Activated naive CD4-positive, alpha-beta T cell treated with anti-CD3 and anti-CD28 coated beads, Interleukin-2, amount 50 U/mL, for 16 hours (primary cell): ENCODE measurements around the gene SPOCK2.

Experiments used
- DNase-seq: peaks from one replicate; pipeline ENCODE4 v3.0.0-alpha.2; 2020

SPOCK2 gene

DNA sequence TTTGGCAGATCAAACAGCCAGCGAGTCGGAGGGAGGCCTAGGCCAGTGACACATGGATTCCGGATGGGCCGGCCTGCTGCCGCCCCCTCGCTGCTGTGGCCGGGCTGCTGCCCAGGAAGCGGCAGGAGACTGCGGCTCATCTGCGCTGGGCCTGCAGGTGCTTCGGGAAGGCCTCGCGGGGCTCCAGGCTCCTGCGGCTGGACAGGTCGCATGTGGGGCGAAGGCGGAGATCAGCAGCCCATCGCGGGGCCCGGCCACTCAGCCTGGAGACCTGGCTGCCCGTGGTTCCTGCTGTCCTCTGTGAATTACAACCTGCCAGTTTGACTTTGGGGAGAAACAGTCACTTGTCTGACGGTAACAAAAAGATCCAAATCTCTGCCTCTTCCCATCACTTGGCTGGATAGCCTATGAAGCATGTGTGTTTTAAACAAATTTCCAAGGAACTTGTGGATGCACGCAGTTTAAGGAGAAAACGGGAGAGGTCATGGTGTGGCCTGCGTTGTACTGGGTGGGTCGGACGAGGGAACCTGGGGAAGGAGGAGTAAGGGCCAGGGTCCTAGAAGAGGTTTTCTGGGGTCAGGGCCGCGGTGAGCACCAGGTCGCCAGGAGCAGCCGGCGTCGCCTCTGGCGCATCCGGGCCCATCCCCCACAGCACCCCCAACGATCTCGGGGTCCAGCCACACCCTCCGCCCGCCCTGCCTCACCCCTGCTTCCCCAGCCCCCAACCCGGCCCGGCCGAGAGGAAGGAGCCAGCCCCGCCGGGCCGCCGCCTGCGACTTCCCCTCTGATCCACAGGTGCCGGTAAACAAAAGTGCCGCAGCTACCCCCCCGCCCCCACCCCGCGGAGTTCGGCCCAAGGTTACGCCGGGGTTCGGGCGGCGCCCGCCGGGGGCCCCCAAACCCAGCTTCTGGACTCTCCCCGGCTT lies 1.6 kb downstream of the SPOCK2 start:
- DNase-seq, result peak; percentile 54

DNA sequence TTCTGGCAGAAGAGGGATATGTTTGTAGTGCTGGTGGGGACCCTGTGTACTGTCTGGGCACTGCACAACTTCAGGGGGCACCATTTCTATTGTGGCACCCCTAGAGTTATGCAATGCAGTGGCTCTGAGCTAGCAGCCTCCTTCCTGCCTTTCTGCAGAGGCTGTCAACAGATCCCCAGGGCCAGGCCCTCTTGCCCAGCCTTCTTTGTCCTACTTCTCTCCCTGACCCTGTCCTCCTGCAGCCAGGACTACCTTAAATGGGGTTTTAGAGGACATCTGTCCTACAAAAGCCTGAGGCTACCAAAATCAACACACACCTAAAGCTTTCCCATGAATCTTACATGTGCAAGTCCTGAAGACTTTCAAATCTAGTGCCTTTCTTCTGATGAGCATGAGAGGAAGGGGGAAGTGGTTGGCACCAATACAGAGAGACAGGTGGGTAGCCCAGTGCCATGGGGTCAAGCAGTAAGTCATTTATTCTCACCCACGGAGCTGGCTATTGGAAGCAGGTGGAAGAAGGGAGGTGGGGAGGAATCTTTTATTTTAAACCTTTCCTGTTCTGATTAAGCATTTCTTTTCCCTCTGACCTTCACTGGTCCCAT lies 2.4 kb downstream of the SPOCK2 start:
- no peak for DNase-seq

DNA sequence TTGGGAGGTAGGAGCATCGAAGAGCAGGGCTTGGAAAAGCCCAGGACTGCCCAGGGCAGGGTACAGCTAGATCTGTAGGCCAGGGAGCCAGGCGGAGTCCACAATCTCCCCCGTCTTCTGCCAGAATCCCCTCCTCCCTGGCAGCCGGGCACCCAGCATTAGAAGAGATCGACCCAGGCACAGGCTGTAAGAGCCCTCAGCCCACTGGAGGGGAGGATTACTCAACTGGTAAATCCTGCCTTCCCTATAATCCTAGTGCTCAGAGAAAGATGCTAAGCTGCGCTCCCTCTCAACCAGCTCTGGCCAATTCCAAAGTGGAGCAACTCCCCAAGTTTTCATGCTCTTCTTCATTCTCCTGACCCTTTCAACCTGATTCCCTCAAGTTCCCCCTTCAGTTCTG lies 3.2 kb downstream of the SPOCK2 start:
- DNase-seq, result no peak

DNA sequence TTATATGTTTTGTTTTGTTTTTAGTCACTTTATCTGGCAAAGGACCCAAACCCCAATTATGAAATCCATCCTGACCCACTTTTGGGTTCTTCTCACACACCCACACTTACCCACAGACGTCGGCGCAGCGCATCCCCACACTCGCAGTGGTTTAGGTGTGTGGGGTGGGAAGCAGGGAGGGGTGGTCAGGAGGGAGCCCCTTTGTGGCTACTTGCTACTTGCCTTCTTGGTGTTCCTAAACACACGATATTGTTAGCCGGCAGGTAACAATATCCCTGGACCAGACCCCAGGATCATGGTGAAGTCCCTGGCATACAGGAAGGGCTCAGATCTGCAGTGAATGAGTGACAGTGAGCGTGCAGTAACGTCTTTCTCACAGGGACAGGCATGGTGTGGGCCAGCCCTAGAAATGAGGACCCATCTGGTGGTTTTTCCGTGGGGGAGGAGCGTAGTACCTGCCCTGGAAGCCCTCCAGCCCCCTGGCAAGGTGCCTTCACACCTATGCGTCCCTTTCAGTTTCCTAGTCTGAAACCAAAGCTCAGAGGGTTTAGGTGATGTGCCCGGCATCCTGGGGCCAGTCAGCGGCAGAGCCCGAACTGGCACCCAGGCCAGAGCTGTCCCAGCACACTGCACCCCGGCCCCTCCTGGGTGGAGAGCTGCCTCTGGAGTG lies 4.4 kb downstream of the SPOCK2 start:
- DNase-seq, result peak; percentile 74

DNA sequence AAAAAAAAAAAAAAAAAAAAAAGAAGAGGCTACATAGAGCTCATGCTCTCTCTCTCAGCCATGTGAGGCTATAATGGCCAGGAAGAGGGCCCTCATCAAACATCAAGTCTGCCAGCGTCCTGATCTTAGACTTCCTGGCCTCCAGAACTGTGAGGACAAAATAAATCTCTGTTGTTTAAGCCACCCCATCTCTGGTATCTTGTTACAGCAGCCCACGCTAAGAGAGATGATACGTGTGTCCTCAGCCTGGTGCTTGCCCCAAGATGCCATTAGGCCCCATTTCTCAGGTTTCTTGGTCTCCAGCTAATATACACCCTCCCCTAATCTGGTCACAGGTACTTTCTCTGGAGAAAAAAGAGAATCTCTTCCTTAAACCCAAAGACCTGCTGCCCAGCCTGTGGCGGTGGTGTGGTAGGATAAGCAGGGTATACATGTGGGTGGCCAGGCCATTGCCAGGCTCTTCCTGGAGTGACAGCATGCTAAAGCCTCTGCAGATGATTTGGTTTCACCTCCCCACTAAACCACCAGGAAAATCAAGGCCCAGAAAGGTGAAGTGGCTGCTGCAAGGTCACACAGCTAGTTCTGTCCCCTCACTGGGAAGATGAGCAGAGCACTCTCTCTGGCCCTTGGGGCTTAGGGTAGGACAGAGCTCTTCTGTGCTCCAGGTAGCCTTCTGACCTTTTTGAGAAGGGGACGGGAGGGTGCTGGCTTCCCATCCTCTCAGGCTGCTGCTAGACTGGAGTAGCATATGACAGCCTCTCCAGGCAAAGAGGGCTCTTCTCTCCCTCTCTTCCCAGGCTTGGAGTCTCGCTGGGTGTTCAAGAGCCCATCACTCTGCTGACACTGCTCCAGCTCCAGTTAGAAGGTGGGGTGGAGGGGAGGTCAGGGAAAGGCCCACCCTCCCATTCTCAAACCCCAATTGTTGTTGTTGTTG lies 5.2 kb downstream of the SPOCK2 start:
- no peak for DNase-seq

DNA sequence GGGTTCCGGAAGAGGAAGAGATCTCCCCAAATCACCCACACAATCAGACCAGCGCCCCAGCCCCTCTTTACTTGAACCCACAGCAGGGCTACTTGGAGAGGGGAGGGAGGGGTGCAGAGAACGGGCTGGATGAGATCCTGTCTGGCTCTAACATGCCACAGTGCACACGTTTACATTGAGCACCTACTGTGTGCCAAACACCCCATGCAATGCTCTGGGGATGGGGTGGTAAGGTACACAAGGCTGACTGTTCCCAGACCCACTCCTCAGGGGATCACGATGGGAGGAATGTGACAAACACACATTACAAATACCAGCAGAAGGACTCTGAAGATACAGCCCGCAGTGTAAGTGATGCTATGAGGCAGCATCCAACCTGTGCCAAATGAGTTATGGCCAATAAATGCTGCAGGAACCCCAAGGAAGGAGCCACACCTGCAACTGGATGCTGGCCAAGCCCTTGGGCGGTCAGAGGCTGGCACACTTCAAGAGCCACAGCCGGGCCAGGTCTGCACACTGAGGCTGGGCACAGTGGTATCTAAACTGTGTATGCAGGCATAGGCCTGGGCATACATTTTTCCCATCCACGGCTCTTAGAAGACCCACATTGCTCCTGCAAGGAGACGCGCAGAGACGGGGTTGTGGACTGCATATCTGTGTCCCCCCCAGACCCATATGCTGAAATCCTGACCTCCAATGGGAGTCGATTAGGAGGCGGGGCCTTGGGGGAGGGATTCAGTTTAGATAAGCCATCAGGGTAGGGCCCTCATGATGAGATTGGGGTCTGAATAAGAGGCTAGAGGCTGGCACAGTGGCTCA lies 6.4 kb downstream of the SPOCK2 start:
- no peak for DNase-seq

DNA sequence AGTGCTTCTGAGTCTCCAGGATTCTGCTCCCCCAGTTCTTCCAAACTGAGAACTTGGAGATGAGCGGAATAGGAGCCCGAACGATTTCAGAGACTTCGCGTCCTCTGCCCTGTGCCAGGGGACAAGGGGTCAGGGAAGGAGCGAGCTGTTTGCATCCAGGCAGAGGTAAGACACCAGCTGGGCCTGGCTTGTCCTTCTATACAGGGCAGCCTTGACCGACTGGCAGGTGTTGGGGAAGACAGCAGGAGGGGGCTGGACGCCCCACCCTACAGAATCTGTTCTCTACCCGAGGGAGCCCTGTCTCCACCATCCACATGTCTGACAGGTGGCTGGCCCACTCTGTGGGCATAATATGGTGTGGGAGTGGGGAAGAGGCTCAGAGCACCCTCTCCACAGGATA lies 7.1 kb downstream of the SPOCK2 start:
- DNase-seq, result no peak

DNA sequence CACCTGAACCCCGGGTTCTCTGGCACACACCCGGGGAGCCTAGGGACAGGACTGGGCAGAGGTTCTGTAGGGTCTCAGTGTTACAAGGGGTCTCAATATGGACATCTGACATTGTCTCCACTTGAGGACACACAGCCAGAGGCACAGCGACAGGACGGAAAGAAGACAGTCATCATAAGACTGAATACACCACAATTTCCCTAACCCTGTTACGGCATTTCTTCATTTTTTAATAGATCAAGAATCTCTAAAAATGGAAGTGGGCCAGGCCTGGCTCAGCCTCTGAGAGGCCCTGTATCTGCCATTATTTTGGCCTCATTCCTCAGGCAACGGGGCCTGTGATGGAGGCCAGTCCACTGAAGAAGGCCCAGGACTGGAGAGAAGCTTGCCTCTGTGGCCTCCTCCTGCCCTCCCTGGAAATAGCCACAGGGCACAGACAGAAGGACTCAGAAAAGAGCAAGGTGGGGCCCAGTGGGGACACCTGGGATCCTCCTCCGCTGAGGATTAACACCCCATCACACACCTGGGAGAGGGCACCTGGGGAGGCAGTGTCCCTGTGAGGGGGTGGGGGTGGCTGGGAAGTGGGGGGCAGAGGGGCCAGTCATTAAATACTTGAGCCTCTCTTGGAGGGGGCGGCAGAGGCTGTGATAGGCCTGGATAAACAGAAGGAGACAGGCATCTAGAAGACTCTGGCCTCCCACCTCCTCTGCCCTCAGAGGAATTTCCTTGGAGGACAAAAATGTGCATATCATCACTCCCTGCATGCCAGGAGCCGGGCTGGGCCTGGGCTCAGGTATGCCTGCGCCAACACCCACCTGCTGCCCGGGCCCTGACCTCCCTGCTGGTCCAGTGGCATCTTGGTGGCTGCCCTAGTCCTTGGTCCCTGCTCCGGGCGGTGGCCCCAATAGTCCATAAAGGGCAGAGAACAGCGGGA lies 8.0 kb downstream of the SPOCK2 start:
- no peak for DNase-seq

DNA sequence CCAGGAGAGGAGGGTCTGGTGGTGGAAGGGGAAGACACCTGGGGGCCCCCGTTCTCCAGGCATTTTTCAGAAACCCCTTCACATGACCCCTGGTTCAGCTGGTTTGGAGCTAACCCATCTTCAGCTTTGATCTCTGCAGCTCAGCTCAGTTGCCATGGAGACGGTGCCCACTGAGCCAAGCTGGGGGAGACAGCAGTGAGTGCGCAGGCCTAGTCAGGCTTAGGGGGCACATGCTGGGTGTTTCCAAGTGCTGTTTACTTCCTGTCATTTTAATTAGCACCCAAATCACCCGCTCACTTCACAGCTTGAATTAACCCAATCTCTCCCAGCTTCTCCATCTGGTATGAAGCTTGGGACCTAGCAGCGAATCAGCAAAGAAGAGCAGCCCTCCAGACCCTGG lies 9.0 kb downstream of the SPOCK2 start:
- peak; percentile 53 for DNase-seq

DNA sequence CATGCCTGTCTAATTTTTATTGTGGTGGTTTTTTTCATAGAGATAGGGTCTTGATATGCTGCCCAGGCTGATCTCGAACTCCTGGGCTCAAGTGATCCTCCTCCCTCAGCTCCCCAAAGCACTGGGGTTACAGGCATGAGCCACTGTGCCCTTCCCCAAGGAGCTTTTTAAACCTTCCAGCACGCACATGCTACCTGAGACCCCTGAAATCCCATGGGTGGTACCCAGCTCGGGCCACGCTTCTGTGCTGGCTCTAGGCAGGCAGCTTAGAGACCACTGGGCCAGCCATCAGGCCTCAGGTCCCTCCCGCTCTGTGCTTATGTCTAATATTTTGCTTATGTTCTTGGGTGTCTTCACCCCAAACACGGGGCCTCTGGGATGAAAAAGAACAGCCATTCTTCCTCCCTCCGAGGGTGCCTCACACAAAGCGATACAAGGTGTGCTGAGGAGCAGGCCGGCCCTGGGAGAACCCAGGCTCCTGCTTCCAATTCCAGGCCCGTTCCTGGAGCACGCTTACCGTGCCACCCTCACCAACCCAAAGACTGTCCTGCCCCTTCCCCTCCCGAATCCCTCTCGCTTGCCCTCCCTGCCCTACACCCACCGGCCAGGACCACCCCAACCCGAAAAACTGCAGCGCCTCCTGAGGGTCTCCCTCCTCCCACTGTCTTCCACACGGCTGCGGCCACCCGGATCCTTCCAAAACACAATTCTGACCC lies 10.9 kb downstream of the SPOCK2 start:
- no peak for DNase-seq

DNA sequence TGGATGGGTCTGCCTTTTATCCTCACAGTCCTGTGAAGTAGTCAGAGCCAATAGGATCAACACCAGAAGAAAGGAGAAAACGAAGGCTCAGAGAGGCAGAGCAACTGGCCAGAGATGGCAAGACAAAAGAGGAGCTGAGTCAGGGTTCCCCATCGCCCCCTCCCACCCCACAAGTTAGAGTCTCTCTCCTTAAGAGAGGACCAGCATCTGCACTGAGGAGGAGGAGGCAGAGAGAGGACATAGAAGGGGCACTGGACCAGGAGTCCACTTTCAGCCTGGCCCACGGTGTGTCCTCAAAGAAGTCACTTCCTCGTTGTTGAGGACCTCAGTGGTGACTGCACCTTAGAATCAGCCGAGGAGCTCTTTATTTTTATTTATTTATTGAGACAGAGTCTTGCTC lies 11.6 kb downstream of the SPOCK2 start:
- DNase-seq, result no peak

DNA sequence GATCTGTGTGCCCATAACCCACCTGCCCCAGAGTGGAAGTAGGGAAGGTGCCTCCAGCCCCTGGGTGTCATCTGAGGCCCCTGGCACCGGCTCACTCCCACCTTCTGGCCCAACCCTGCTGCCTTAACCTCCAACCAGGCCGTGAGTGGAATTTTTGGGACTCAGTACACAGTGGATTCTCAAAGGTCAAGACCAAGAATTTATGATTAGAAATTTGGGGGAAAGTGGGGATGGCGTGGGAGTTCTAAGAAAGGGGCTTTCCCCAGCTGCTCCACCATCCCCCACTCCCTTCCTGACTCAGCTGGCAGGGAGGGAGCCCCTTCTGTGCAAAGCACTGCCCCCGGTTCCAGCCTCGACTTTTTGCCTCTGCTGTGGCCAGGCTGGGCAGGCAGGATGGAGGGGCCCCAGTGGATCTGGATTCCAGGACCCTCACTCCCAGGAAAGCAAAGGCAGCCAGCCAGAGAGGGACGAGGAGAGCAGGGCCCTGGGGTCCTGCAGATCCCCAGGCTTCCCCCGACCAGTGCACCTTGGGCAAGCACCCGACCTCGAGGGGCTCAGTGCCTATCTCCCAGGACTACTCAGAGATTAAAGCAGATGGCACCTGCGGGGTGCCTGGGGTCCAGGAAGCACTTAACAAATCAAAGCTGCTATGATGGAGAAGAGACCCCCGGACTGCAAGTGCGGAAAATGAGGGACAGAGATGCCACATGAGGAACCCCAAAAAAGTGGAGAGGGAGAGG lies 12.8 kb downstream of the SPOCK2 start:
- peak; percentile 37 for DNase-seq

DNA sequence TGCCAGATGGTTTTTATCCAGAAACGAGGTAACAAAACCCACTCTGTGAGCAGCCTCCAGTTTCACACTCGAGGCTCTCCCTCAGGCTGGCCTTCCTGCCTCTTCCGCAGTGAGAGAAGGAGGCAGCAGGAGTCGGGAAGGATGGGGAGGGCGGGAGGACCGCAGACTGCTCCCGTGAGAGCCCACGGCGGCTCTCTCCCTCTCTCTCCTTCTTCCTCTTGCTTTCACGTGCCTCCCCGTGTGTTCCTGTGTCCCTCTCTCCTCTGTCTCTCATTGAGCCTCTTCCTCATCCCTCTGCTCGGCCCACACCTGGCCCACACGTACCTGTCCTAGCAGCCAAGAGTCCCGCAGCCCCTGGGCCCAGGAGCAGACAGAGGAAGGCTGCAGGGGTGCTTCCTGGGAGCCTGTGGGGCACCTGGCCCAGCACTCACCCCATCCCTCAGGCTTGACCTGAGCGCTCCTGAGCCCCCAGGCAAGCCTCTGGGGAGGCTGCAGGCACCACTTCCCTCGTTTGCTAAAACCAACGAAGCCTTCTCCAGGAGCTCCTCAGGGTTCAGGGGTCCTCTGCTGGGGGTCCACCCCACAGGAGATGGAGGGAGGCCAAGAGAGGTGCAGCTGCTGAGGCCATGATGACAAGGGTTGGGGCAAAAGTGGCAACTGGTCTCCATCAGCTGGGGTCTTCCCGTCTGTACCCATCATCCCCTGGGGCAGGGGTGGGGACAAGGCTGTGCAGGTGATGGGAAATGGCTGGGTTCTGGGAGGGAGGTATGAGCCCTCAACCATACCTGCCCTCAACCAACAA lies 13.6 kb downstream of the SPOCK2 start:
- DNase-seq, result no peak

DNA sequence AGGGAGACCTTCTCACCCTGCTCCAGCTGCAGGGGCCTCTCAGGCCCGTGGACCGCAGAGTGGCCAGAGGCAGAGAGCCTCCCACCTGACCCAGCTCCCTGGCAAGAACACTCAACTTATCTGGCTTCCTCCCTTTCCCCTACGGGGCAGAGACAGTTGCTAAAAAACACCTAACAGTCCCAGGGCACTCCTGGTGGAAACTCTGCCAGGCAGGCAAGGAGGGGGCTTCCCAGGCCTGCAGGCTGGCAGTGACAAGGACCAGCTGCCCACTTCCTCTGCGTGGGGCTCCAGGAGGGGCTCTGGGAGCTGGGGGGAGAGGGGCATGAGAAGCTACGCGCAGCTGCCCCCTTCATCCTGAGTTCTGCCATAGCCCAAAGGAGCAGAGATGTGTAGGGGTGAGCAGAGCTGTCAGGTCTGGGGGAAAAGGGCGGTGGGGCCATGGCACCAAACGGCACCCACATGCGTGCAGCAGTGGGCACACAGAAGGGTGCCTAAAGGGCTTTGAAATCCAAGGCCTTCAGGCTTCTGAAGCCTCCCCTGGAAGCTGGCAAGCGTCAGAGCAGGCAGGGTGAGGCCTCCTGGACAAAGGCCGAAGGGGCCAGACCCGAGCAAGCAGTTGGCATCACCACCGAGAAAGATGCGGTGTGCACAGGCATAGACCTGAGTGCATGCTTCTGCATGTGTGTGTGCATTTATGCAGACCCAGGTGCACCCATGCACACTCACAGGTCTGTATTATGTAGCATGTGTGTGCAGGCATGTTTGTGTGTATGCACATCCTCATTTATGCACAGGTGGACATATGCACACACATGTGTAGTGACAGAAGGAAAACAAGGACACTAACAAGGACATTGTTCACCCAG lies 14.4 kb downstream of the SPOCK2 start:
- DNase-seq, result no peak

DNA sequence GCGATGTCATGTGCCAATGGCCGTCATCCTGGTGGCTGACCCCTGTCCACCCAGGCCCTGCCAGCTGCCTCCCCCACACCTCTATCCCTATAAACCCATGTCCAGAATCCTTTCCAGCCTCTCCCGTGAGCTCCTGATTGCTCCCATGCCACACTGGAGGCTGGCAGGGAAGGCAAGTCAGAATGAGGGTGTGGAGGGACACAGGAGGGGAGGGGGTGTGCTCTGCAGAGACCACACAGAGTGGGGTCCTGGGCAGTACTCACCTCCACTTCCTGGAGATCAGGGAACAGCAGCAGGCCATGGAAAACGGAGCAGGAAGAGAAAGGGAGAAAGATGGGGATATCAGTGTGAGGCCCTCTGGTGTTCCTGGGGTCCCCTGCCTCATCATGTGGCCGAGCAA lies 15.7 kb downstream of the SPOCK2 start:
- no peak for DNase-seq

DNA sequence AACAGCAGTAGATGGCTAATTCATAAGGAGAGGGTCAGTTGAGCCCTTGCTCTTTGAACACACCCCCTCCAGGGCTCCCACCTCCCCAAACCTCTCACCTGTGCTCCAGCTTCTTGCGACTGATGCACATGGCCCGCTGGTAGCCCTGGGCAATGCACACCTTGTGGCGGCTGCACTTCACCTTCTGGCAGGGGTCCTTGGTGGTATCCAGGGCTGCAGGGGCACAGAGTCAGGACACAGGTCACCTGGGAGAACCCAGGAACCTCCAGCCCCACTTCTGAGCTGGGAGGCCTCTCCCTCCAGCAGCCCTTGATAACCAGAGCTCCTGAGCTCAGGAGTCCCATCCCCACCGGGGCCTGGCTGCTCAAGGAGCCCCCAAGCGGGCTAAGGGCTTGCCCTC lies 16.3 kb downstream of the SPOCK2 start:
- DNase-seq, result no peak

DNA sequence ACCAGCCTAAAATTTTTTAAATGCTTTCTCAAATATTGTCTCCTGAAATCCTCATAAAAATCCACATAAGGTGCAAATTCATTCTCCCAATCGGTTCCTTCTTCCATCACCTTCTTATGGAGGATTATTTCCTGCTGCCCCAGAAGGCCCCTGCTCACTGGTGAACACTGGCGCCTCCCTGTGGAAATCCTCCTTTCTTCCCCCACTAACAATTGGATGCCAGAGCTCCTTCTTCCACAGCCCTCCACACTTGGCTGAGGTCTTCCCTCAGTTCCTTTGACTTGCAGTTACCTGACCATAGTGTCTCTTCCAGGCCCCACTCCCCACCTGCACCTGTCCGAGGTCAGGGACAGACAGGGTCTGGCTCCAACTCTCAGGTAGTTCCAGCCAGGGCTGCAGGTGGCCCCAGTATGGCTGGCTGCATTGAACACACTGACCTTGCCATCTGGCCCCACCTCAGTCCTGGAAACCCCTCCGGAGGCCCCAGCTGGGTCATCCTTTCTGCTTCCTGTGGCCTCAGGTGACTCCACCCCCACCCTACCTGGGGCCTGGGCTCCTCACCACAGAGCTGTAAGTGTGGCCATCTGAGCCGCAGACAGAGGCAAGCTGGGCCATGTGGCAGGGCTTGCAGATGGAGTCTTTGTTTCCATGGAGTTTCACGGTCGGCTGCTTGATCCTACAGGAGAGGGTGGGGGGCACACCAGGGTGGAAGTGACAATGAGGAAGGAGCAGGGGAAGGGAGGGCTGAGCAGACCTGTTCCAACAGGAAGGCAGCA lies 18.4 kb downstream of the SPOCK2 start:
- no peak for DNase-seq
